GM19467 (cell line): Measurements from ENCODE around the gene UBC.
"Not testable (repeated sequence)": the region's sequence is repeated elsewhere in the genome, so short reads cannot be mapped to it uniquely, and the experiment has no call there.

Experiments used
- ATAC-seq: cut with Tn5 transposase; IDR thresholded peaks from one replicate; pipeline ENCODE4 v1.9.1; 2021; ENCODE audit warnings: mild to moderate bottlenecking, moderate library complexity; ENCODE audit not compliant: unreplicated experiment

Gene UBC

DNA sequence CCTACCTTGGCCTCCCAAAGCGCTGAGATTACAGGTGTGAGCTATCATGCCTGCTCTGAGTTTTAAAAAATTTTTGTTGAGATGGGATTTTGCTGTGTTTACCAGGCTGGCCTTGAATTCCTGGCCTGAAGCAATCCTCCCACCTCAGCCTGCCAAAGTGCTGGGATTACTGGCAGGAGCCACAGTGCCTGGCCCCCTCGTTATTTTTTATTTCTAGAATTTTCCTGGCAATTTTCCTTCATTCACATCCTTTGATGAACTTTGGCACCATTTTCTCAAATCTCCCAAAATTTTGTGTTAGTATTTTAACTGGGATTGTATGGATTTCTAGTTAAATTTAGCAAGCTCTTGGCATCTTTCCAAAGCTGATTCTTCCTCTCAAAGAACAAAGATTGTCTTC, 26.2 kb downstream of the UBC start:
- no peak for ATAC-seq

GRCh38 chr12:124887766-124888165, 26.7 kb downstream of the UBC start:
- ATAC-seq, result not testable (repeated sequence)

DNA sequence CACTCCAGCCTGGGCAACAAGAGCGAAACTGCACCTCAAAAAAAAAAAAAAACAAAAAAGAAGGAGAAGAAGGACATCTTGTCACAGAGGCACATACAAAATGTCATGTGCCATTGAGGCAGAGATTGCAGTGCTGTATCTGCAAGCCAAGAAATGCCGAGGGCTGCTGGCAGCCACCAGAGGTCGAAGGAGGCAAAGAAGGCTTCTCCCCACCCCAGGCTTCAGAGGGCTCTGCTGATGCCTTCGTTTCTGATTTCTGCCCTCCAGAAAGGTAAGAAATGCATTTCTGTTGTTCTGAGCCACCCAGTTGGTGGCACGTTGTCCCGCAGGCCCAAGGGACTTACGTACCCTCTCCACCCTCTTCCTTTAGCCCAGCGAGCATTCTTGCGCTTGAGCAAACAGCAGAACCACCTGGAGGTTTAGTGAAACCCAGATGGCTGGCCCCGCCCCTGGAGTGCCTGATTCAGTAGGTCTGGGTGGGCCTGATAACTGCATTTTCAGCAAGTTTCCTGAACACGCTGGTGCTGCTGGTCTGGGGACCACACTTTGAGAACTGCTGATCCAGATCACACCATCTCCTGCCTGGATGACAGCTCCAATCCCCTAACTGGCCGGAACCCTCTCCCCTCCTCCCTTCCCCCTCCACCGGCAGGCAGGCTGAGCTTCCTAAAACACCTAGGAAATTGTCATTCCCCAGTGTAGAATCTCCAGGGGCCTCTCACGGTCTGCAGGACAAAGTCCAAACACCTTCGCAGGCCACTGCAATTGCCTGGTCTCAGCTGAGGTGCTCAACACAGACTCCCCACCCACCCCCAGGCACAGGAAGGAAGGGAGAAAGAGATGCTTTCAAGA, 29.6 kb downstream of the UBC start:
- ATAC-seq, result peak; percentile 74

GRCh38 chr12:124883263-124884130, 31.0 kb downstream of the UBC start:
- no peak for ATAC-seq

- no peak for ATAC-seq
Measured at GRCh38 chr12:124881123-124881522, 33.3 kb downstream of the UBC start.

DNA sequence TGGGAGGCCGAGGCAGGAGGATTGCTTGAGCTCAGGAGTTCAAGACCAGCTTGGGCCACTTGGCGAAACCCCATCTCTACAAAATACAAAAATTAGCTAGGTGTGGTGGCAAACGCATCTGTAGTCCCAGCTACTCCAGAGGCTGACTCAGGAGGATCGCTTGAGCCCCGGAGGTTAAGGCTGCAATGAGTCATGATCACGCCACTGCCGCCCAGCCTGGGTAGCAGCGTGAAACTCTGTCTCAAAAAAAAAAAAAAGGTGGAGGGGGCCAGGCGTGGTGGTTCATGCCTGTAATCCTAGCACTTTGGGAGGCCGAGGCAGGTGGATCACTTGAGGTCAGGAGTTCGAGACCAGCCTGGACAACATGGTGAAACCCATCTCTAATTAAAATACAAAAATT, 34.1 kb downstream of the UBC start:
- not testable (repeated sequence) for ATAC-seq

DNA sequence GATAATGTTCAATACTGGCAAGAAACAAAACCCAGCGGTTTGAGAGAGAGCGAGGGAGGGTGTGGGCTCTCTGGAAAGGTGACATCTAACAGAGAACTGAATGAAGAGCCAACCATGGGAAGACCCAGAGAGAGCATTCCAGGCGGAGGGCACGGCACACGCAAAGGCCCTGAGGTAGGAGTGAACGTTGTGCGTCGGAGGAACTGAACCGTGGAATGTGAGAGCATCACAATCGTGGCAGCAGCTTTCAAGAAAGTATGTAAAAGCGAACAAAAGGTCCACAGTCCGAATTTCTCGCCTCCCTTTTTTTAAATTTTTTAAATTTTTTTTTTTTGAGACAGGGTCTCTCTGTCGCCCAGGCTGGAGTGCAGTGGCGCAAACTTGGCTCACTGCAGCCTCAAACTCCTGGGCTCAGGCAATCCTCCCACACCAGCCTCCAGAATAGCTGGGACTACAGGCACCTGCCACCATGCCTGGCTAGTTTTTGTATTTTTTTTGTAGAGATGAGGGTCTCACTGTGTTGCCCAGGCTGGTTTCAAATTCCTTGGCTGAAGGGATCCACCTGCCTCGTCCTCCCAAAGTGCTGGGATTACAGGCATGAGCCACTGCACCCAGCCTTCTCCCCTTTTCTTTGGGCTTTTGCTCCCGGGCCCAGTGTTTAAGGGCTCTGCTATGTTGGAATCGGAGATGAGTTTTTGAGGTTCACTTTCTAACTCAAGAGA, 35.5 kb downstream of the UBC start:
- ATAC-seq, result no peak

DNA sequence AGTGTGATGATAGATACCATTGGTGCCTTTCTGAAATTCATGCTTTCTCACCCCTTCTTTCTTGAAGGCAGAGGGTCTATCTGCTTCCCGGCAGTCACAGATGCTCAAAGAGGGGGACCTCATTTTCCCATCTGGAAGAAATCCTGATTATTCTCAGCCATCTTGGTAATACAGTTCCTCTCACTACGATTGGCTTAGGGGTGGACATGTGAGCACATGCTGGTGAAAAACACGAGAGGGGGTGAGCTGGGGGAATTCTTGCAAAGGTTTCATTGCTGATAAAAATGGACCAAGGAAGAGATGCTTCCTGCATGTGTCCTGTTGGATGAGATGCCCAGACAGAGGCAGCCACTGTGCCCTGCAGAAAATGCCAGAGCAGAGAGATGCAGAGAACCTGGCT, 37.0 kb downstream of the UBC start:
- no peak for ATAC-seq

DNA sequence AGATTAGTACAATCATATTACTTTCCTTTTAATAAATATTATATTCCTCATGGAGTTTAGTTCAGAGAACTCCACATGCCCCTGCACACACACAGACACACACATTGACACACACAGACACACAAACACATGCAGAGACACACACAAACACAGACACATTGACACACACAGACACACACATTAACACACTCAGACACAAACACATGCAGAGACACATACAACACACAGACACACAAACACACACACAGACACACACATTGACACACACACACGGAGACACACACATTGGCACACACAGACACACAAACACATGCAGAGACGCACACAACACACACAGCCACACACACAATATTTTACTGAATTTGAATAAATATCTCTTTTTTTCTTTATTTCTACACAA, 38.3 kb downstream of the UBC start:
- ATAC-seq, result no peak

- ATAC-seq, result no peak
Measured at GRCh38 chr12:124875803-124876132, 38.7 kb downstream of the UBC start.

DNA sequence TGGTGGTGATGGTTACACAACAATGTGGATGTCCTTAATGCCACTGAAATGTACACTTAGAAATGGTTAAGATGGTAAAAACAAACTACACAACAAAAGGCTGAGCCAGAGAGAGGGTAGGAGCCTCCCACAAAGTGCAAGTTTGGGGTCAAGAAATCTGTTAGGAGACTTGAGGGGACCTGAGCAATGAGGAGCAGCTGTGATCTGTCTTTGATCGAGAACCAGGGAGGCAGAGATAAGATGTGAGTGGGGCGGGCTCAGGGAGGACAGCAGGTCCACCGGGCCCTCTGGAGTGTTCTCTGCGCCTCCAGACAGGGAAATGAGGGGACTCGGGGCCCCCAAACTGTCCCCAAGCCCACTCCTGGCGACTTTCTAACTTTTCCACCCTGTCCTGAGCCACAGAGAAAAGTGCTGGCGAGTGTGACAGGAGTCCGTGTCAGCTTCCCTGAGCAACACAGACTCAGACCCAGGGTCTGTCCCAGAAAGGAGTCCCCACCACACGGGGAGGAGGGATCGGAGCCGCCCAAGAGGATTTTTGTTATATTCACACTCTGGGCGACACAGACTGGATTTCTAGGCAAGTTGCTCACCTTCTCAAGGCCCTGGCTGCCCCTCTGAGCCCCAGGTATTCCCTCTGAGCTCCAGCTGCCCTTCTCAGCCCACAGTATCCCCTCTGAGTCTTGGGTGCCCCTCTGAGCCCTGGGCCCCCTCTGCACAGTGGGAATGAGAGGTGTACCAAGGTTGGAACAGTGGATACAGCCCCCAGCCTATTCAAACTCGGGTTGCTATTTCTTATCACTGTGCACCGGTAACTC, 39.3 kb downstream of the UBC start:
- no peak for ATAC-seq

- ATAC-seq, result no peak
Measured at GRCh38 chr12:124874188-124874587, 40.3 kb downstream of the UBC start.

GRCh38 chr12:124872068-124872719, 42.3 kb downstream of the UBC start:
- ATAC-seq, result no peak

DNA sequence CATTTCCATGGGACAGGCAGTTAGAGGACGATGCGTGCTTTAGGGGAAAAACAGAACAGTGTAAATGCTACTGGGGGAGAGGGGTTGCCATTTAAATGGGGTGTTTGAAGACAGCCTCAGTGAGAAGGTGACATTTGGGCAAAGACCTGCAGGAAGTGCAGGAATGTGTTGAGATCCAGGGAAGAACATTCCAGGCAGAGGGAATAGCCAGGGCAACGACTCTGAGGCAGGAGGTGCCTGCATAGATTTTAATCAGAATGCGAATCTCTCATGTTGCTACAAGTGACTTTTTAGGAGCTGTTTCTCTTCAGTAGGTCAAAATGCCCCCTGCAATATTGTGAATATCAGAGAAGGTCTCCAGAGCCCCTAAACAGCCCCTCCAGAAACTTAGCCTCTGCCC, 43.2 kb downstream of the UBC start:
- no peak for ATAC-seq

DNA sequence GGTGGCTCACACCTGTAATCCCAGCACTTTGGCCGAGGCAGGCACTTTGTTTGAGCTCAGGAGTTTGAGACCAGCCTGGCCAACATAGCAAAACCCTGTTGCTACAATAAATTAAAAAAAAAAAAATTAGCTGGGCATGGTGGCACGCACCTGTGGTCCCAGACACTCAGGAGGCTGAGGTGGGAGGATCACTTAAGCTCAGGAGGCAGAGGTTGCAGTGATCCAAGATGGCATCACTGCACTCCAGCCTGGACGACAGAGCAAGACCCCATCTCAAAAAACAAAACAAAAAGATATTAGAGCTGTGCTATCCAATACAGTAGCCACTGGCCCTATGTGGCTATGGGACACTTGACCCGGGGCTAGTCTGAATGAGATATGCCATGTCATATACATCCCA, 43.9 kb downstream of the UBC start:
- ATAC-seq, result no peak

GRCh38 chr12:124869059-124869665, 45.3 kb downstream of the UBC start:
- ATAC-seq, result no peak

GRCh38 chr12:124868252-124869058, 46.0 kb downstream of the UBC start:
- ATAC-seq, result no peak

- no peak for ATAC-seq
Measured at GRCh38 chr12:124867401-124867930, 47.0 kb downstream of the UBC start.
